NCI-H774 (cell line): ENCODE results near the gene FAM81B.

ENCODE experiments used
- DNase-seq: peaks from one replicate; lab custom pipeline; 2025; lab: John Stamatoyannopoulos, UW

FAM81B gene

DNA sequence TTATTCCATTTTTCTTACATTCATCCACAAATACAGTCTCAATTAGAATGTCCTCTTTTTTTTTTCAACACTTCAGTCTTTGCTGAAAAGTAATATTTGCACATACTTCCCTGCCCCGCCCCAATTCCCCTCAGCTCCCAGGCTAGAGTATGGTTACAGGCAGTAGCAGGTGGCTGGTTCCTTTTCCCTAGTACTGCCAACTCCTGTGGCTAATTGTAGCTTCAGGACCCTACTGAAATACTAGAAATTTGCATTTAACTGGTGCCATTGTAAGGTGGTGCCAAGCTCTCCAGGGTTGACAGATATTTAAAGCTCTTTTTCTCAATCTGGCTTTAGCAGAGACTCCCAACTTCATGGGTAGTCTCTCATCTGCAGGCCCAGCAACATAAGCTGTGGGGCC, 80.3 kb downstream of the FAM81B start:
- peak; percentile 7 for DNase-seq

DNA sequence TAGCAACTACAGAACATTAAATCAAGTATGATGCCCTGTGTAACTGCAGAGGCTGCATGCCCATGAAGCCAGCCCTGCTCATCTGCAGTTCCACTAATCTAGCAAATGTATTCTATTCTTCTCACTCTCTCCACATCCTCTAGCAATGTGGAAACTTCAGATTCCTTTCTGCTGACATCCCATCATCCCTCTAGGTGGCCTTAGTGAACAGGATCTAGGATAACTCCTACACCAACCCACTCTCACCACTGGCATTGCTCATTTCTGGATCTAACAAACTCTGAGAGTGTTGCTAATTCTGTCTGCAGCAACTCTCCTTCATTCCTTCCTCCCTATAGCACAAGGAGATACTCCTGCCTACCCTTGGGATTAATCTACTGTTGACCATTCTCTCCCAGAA, 80.8 kb downstream of the FAM81B start:
- no peak for DNase-seq

DNA sequence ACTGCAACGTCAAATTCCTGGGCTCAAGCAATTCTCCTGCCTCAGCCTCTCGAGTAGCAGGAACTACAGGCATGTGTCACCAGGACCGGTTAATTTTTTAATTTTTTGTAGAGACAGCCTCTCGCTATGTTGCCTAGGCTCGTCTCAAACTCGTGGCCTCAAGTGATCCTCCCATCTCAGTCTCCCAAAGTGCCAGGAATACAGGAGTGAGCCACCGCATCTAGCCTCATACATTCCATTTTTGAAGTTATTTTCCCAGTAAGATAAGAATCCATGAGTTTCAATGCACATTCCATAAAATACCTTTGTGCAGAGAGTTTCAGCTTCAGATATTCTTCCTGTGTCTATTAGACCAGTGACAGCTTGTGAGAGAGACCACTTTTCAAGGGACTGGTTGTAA, 93.3 kb downstream of the FAM81B start:
- DNase-seq, result no peak

GRCh38 chr5:95486191-95486590, 95.0 kb downstream of the FAM81B start:
- DNase-seq, result no peak

GRCh38 chr5:95487880-95488279, 96.7 kb downstream of the FAM81B start:
- DNase-seq, result no peak
